Measurements from ENCODE around the gene CTNNAL1.
"Not testable (repeated sequence)": the region's sequence is repeated elsewhere in the genome, so short reads cannot be mapped to it uniquely, and the experiment has no call there.

Gene CTNNAL1, protein sequence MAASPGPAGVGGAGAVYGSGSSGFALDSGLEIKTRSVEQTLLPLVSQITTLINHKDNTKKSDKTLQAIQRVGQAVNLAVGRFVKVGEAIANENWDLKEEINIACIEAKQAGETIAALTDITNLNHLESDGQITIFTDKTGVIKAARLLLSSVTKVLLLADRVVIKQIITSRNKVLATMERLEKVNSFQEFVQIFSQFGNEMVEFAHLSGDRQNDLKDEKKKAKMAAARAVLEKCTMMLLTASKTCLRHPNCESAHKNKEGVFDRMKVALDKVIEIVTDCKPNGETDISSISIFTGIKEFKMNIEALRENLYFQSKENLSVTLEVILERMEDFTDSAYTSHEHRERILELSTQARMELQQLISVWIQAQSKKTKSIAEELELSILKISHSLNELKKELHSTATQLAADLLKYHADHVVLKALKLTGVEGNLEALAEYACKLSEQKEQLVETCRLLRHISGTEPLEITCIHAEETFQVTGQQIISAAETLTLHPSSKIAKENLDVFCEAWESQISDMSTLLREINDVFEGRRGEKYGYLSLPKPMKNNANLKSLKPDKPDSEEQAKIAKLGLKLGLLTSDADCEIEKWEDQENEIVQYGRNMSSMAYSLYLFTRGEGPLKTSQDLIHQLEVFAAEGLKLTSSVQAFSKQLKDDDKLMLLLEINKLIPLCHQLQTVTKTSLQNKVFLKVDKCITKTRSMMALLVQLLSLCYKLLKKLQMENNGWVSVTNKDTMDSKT

GRCh38 chr9:109012876-109013678 lies at the start of gene CTNNAL1:
TSS of gene CTNNAL1 (minus strand) at chr9:109013499. CDS start at chr9:109013442, 57 bp downstream.
- peak; percentile 83 for DNase-seq

DNA sequence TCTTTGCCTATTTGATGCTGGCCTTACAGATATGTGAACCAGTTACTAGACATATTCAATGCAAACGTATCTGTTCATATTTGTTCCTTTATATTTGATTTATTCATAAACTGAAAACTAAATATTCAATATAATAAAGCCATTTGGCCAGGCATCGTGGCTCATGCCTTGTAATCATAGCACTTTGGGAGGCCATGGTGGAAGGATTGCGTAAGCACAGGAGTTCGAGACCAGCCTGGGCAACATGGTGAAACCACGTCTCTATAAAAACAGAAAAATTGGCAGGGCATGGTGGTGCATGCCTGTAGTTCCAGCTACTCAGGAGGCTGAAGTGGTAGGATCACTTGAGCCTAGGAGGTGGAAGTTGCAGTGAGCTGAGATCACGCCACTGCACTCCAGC lies 49.2 kb upstream of the CTNNAL1 start:
- no peak for DNase-seq

- no peak for DNase-seq
Observed at GRCh38 chr9:109060191-109060590, 46.9 kb upstream of the CTNNAL1 start.

GRCh38 chr9:109053121-109053520 lies 39.8 kb upstream of the CTNNAL1 start:
- not testable (repeated sequence) for DNase-seq

- DNase-seq, result no peak
Observed at GRCh38 chr9:109052416-109052815, 39.1 kb upstream of the CTNNAL1 start.

DNA sequence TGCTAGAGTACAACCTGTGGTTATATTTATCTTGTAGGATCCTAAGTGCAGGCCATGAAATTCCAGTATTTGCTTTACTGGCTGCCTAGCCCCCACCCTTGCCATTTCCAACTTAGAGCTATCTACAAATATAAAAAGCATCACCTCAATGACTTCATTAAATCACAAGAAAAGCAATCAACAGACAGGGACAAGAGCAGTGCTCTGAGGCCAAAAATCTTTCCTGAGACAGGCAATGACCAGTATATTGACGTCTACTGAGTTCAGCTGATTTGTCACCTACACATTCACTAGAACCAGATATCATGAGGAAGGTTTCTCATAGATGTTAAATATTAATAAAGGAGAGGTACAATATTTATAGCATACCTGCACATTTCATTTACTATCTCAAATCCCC lies 38.4 kb upstream of the CTNNAL1 start:
- DNase-seq, result no peak

GRCh38 chr9:109050444-109050843 lies 37.1 kb upstream of the CTNNAL1 start:
- DNase-seq, result no peak

GRCh38 chr9:109048822-109049221 lies 35.5 kb upstream of the CTNNAL1 start:
- no peak for DNase-seq

- no peak for DNase-seq
Observed at GRCh38 chr9:109047259-109047658, 34.0 kb upstream of the CTNNAL1 start.

DNA sequence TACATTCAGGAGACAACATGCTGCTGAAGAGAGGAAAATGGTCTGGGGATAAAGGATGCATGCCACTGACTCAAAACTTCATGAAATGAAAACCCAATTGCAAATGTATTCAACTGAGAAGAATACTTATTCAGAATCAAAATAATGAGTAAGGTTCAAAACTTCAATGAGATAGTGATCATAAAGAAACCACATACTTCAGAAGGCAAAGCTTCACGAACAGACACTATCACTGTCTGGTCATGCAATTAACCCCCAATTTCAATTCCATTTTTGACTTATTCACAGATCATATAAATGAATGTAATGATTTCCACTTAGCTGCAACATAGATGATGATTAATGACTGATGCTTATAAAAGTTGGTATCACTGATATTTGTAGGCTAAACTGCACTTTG lies 33.0 kb upstream of the CTNNAL1 start:
- DNase-seq, result no peak

- DNase-seq, result no peak
Observed at GRCh38 chr9:109043578-109043977, 30.3 kb upstream of the CTNNAL1 start.

- no peak for DNase-seq
Observed at GRCh38 chr9:109040571-109040970, 27.3 kb upstream of the CTNNAL1 start.

DNA sequence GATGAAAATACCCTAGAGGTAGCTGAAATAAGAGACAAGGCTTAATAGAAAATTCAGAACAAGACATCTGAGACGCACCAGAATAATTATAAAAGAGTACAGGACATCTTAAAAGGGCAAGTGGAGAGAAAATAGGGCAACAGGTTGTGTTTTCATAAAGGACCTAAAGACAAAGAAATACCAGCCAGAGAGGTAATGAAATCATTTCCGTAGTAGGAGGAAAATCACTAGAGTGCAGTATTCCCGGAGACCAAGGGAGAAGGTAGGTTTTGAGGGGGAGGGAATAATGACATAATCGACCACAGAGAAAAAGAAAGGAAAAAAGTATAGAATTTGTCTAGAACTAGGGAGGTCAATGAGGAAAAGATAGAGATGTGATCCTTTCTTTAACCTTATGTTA lies 26.2 kb upstream of the CTNNAL1 start:
- DNase-seq, result no peak

GRCh38 chr9:109037946-109038715 lies 24.8 kb upstream of the CTNNAL1 start:
- no peak for DNase-seq

GRCh38 chr9:109036744-109037680 lies 23.7 kb upstream of the CTNNAL1 start:
- DNase-seq, result no peak

GRCh38 chr9:109035684-109036423 lies 22.6 kb upstream of the CTNNAL1 start:
- no peak for DNase-seq

DNA sequence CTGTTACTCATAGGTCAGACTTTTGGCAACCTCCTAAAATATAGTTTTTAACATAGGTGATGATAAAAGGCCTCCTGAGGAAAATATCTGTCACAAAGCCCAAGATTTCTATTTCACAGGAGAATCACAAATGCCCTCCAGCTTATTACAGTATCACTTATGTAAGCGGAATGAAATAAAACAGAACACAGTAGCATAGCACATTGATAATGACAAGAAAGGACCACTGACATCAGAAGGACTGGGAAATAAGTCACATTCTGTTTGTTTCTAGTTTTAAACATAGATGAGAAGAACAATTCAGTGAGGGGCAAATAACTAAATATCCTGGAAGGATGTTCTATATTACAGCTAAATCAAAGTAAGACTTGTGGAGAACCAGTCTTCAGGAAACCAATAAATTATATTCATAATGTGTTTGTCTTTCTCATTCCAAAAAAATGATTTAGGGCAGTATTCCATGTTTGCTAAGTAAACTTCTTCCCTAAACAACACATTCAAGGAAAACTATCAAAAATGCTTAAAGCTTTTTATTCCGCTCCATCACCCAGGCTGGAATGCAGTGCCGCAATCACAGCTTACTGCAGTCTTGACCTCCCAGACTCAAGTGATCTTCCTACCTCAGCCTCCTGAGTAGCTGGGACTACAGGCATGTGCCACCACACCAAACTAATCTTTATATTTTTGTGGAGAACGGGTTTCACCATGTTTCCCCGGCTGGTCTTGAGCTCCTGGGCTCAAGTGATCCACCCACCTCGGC lies 20.8 kb upstream of the CTNNAL1 start:
- no peak for DNase-seq

GRCh38 chr9:109031241-109031640 lies 17.9 kb upstream of the CTNNAL1 start:
- DNase-seq, result no peak

DNA sequence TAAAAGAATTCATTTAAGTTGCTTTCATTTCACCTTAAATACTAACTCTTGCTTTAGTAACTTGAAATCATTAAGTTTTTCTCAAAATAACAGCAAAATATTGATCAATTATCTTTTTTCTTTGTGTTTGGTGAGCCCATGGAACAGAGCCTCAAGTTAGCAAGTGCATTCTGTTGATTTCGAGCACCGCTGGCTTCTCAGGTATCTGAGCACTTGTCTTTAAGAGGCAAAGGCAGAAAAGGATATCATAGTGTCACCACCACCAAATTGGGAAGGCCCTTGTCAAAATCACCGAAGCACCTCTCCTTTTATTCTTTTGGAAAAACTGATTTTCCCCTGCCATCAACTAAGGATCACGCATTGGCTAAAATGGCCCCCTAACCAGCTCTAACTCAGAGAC lies 17.1 kb upstream of the CTNNAL1 start:
- DNase-seq, result no peak

GRCh38 chr9:109028457-109028856 lies 15.2 kb upstream of the CTNNAL1 start:
- DNase-seq, result no peak

All from activated CD4-positive, alpha-beta T cell treated with anti-CD3 and anti-CD28 coated beads for 4 hours (primary cell).